SK-N-MC (cell line): ENCODE measurements around the gene LOXHD1.

Source experiments
- EZH2 ChIP-seq: fragments of 200-600 bp; sonication (generic); IDR thresholded peaks from one replicate; pipeline ENCODE4 v1.6.1; 2017; ENCODE audit warnings: antibody characterized with exemption
- POLR2AphosphoS5 ChIP-seq: IDR thresholded peaks from 2 replicates; pipeline ENCODE4 v1.6.1; 2012; ENCODE audit warnings: mild to moderate bottlenecking, low read depth, low read length, borderline replicate concordance

DNA sequence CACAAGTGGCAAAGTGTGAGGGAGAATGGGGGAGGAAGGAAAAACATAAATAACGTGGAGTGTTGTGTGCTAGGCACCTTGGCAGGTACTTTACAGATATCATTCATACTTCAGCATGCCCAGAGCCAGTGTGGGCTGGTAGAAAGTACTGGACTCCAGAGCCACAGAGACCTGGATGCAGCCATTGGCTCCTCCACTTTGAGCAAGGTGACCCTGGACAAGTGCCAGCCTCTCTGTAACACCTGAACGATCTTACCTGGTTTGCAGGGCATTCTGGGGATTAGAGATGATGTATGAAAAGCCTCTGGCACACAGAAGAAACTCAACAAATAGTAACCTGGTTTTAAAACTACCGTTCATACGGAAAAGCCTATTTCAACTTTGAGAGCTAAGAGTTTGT, 6.3 kb downstream of the LOXHD1 start:
- no peak for TF ChIP-seq POLR2AphosphoS5
- no peak for TF ChIP-seq EZH2
